Lung (tissue), 12 donors: ENCODE data around the gene FAM217B. TPM values are rescaled to one million over a fixed set of nuclear protein-coding genes. Genes with fewer than 3 reads are reported as not detected.

Experiments
- ATAC-seq: fragments of 200-7000 bp; cut with Tn5 transposase; one replicate; pipeline ENCODE4 v1.9.1; 2020; ENCODE audit warnings: moderate number of reproducible peaks; ENCODE audit not compliant: insufficient read depth, low FRiP score
- DNase-seq, 3 donors: peaks; one replicate each; pipeline ENCODE4 v3.0.0-alpha.2; 2013 to 2017
- H3K27ac ChIP-seq, 2 donors: one replicate each; pipeline ENCODE4 v1.5.1; 2013; ENCODE audit warnings: mild to moderate bottlenecking in 2 of 2, moderate library complexity in 2 of 2, control low read depth in 1 of 2, inconsistent platforms in 1 of 2, low read depth in 1 of 2, low read length in 1 of 2
- H3K27me3 ChIP-seq, 3 donors: one replicate each; pipeline ENCODE4 v1.5.1; 2013; ENCODE audit warnings: low read length in 2 of 3; ENCODE audit not compliant: control insufficient read depth in 3 of 3, insufficient read depth in 3 of 3
- H3K36me3 ChIP-seq, 4 donors: one replicate each; pipeline ENCODE4 v1.5.1; 2013; ENCODE audit warnings: low read length in 4 of 4, mild to moderate bottlenecking in 1 of 4, moderate library complexity in 1 of 4; ENCODE audit not compliant: control insufficient read depth in 4 of 4, insufficient read depth in 4 of 4
- H3K4me1 ChIP-seq, 5 donors: one replicate each; pipeline ENCODE4 v1.5.1; 2013; ENCODE audit warnings: low read length in 5 of 5, mild to moderate bottlenecking in 2 of 5, moderate library complexity in 1 of 5; ENCODE audit not compliant: control insufficient read depth in 5 of 5, insufficient read depth in 5 of 5
- H3K4me3 ChIP-seq: one replicate; pipeline ENCODE4 v1.5.1; 2013; ENCODE audit warnings: mild to moderate bottlenecking, control low read depth, moderate library complexity
- H3K9ac ChIP-seq, 2 donors: one replicate each; pipeline ENCODE4 v1.5.1; 2013; ENCODE audit warnings: low read length in 2 of 2, control low read depth in 1 of 2; ENCODE audit not compliant: insufficient read depth in 1 of 2
- H3K9me3 ChIP-seq, 4 donors: one replicate each; pipeline ENCODE4 v1.5.1; 2013; ENCODE audit warnings: low read length in 3 of 4, mild to moderate bottlenecking in 1 of 4, moderate library complexity in 1 of 4; ENCODE audit not compliant: control insufficient read depth in 4 of 4, insufficient read depth in 3 of 4
- CTCF ChIP-seq: IDR thresholded peaks from 2 replicates; pipeline ENCODE4 v1.5.1; 2012; ENCODE audit warnings: mild to moderate bottlenecking; ENCODE audit errors: control extremely low read depth, extremely low read depth
- WGBS, 2 donors: extraction: QIAGEN DNeasy Blood & Tissue Kit; methylation state at CpG; one replicate each; pipeline ENCODE4 v1.1.7; 2013; 5-methylcytosine and 5-hydroxymethylcytosine counted together
- polyA plus RNA-seq, 2 donors: library from polyadenylated mRNA; stranded (reverse); fragments of 200-250 nt; gene quantifications; one replicate each; pipeline ENCODE4 v1.2.1, GENCODE V29; 2013
- total RNA-seq, 2 donors: library from RNA; depleted of rRNA in 1 of 2; stranded (reverse); fragments of >200 nt in 1 of 2; gene quantifications; one replicate each; pipeline ENCODE4 v1.2.1, GENCODE V29; 2014 to 2021
- donor health status: control.
- donor health status: control.
- donor health status: Bipolar disorder and iron deficiency.
- donor health status: healthy.
- donor health status: DM: yes; HTN: yes; CAD: no.

Gene FAM217B
- total and polyA plus RNA-seq, 4 donors = 4.9 to 18.5 (median 10.2) TPM

- H3K9ac ChIP-seq = no peak within 1 kb of the TSS
- 88 to 89% methylated on average over 5 of the region's 5 CpGs for WGBS, 2 donors
- peaks cover 0 to 3% (median 0%) of the 10 kb centered on the region in 4 donors for H3K9me3 ChIP-seq
- ATAC-seq = no peak
- no peaks in the 10 kb centered on the region for H3K4me1 ChIP-seq
- no peaks in the 10 kb centered on the region for H3K27me3 ChIP-seq
- TF ChIP-seq CTCF = no peak
- no peak for DNase-seq
- H3K27ac ChIP-seq = no peak within 1 kb of the TSS
- no peak within 1 kb of the TSS for H3K4me3 ChIP-seq
- H3K36me3 ChIP-seq = no peaks in the 10 kb centered on the region
These were observed 17.9 kb downstream of the FAM217B start, which contains the start of gene CDH26 for GRCh38 chr20:59958123-59958522. Gene CDH26, plus strand, starts transcription at chr20:59958423. Its CDS starts 304 bp downstream, at chr20:59958727.

- H3K36me3 ChIP-seq = no peaks in the 10 kb centered on the region
- no peak overlapping the region for H3K9ac ChIP-seq
- H3K27me3 ChIP-seq = no peaks in the 10 kb centered on the region
- WGBS, 2 donors = 87 to 92% methylated on average over 4 of the region's 4 CpGs
- no peak overlapping the region for H3K4me3 ChIP-seq
- H3K9me3 ChIP-seq = peaks cover 0 to 3% (median 0%) of the 10 kb centered on the region in 4 donors
- DNase-seq (no peak), ATAC-seq (no peak)
- no peaks in the 10 kb centered on the region for H3K4me1 ChIP-seq
- TF ChIP-seq CTCF = no peak
- H3K27ac ChIP-seq = no peak overlapping the region
These were observed 18.4 kb downstream of the FAM217B start for GRCh38 chr20:59958626-59959025.

- Histone ChIP-seq H3K9me3 (no peaks in the 10 kb centered on the region), H3K4me3 (no peak overlapping the region), H3K27ac (no peak overlapping the region), H3K4me1 (no peaks in the 10 kb centered on the region), H3K27me3 (no peaks in the 10 kb centered on the region), H3K9ac (no peak overlapping the region), H3K36me3 (no peaks in the 10 kb centered on the region)
- ATAC-seq (no peak), DNase-seq (no peak)
- TF ChIP-seq CTCF = no peak
- 79 to 84% methylated on average over 2 of the region's 2 CpGs for WGBS, 2 donors
These were observed 21.2 kb downstream of the FAM217B start for GRCh38 chr20:59961423-59961822.

GRCh38 chr20:59962155-59962554, 22.0 kb downstream of the FAM217B start:
- no peaks in the 10 kb centered on the region for H3K27me3 ChIP-seq
- no peak overlapping the region for H3K27ac ChIP-seq
- no peak overlapping the region for H3K4me3 ChIP-seq
- no peaks in the 10 kb centered on the region for H3K9me3 ChIP-seq
- no peak for TF ChIP-seq CTCF
- DNase-seq (no peak), ATAC-seq (no peak)
- 87 to 91% methylated on average over 6 of the region's 6 CpGs for WGBS, 2 donors
- no peaks in the 10 kb centered on the region for H3K36me3 ChIP-seq
- no peak overlapping the region for H3K9ac ChIP-seq
- no peaks in the 10 kb centered on the region for H3K4me1 ChIP-seq
